ENCODE measurements around the gene RFX3. TPM values are rescaled to one million over a fixed set of nuclear protein-coding genes. Genes with fewer than 3 reads are reported as not detected.

RFX3 gene
- total and polyA plus RNA-seq, 2 donors (not counting 3 experiments of a cell fraction or from before 2014, with no cell fraction given), result 4.8 to 10.5 TPM

DNA sequence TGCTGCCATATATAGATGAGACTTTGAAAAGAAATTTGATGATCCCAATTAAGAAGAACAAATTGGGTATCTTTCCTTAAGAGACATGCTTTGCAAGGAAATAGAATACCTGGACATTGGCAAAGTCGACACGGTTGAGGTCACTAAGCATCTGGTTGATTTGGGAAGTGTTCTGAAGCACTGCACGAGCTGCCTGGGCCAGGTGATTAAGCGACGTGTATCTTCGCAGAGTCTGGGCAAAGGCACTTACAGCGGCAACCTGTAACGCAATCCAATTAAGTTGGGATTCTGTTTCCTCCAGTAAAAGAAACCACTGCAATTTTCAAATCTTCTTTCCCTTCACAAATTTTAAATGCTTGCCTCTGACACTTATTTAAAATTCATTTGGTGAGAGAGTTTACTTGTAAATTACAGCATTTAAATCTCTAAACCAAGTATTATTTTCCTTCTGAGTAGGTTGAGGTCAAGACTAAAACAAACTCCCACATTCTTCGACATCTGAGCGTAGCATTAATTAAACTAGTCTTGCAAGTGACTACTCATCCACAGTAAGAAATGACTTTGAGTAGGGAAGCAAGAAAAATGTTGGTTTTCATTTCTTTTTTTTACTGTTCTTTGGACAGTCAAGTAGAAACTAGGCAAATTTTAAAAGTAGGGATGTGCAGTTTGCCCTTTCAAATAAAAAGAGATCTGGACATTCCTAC lies 262.8 kb downstream of the RFX3 start:
- Histone ChIP-seq H3K36me3 (ENCODE audit: control insufficient read depth in 2 of 2, extremely low read depth in 1 of 2, insufficient read depth in 2 of 2, low read length in 2 of 2) (no peaks in the 10 kb centered on the region), H3K4me3 (replicated peaks in 1 of 3; ENCODE audit: insufficient read depth in 1 of 3, low read depth in 1 of 3, low read length in 3 of 3) (no peak overlapping the region), H3K4me1 (ENCODE audit: control insufficient read depth, extremely low read depth, insufficient read depth, low read length) (no peaks in the 10 kb centered on the region), H3K9me3 (replicated peaks; ENCODE audit: control insufficient read depth, insufficient read depth, low read length) (no peaks in the 10 kb centered on the region), H3K9ac (replicated peaks; ENCODE audit: extremely low read depth, insufficient read depth, low read length) (no peak overlapping the region), H2AFZ (ENCODE audit: low read depth, low read length) (no peak overlapping the region), H3K9me1 (replicated peaks; ENCODE audit: control insufficient read depth, extremely low read depth, insufficient read depth, low read length) (no peaks in the 10 kb centered on the region), H4K20me1 (replicated peaks; ENCODE audit: control insufficient read depth, extremely low read depth, insufficient read depth, low read length) (no peaks in the 10 kb centered on the region), H3K4me2 (ENCODE audit: insufficient read depth, low read length) (no peak overlapping the region), H3K27ac (ENCODE audit: insufficient read depth, low read depth, low read length) (no peak overlapping the region), H3K79me2 (ENCODE audit: control insufficient read depth, insufficient read depth, low read length) (no peaks in the 10 kb centered on the region), H3K27me3 (ENCODE audit: control insufficient read depth in 2 of 2, insufficient read depth in 2 of 2, low read length in 2 of 2) (no peaks in the 10 kb centered on the region)
- TF ChIP-seq POLR2AphosphoS5 (IDR thresholded peaks at IDR 0.05; ENCODE audit: insufficient read depth, low read depth, low read length) (no peak), CTCF (IDR thresholded peaks at IDR 0.05; ENCODE audit: extremely low read depth in 1 of 2, insufficient read depth in 1 of 2, low read depth in 1 of 2, low read length in 2 of 2) (no peak), JUN (IDR thresholded peaks at IDR 0.05; ENCODE audit: borderline replicate concordance, insufficient read depth, insufficient read length, low read depth) (no peak), POLR2A (IDR thresholded peaks at IDR 0.05; ENCODE audit: low read depth, low read length) (no peak), MYC (IDR thresholded peaks at IDR 0.05; ENCODE audit: low read depth, low read length) (no peak), MAX (IDR thresholded peaks at IDR 0.05; ENCODE audit: insufficient read depth, insufficient read length) (no peak), FOS (IDR thresholded peaks at IDR 0.05; ENCODE audit: borderline replicate concordance, insufficient read depth, low read length) (no peak), EZH2 (IDR thresholded peaks at IDR 0.05; ENCODE audit: borderline replicate concordance, low read depth, low read length, severe bottlenecking) (no peak)
- dilution Hi-C loops (cut with MboI; ENCODE audit: extremely low pct_ligation_motif_present, low sequenced_read_pairs), result no loop called here
- intact Hi-C loops (cut with micrococcal nuclease), result no loop called here
- no peak for FAIRE-seq
- DNase-seq (ENCODE audit: low read depth, low spot score), result no peak
- no TSS peak for BruUV-seq (replicated peaks)
- ChIA-PET CTCF (interaction anchor here (1.1 kb wide), 1 partner anchor 13 kb away, joined by 3 read pairs; no protein-coding TSS in a partner anchor), POLR2A (no interaction called here)
